CD4-positive, alpha-beta T cell treated with Interferon alpha-2 for 1 hour (primary cell): Measurements from ENCODE around the gene PIM2.

Experiments used
- DNase-seq, 2 donors: peaks; one replicate each; pipeline ENCODE4 v3.0.0-alpha.2; 2020 to 2022

The PIM2 gene

DNA sequence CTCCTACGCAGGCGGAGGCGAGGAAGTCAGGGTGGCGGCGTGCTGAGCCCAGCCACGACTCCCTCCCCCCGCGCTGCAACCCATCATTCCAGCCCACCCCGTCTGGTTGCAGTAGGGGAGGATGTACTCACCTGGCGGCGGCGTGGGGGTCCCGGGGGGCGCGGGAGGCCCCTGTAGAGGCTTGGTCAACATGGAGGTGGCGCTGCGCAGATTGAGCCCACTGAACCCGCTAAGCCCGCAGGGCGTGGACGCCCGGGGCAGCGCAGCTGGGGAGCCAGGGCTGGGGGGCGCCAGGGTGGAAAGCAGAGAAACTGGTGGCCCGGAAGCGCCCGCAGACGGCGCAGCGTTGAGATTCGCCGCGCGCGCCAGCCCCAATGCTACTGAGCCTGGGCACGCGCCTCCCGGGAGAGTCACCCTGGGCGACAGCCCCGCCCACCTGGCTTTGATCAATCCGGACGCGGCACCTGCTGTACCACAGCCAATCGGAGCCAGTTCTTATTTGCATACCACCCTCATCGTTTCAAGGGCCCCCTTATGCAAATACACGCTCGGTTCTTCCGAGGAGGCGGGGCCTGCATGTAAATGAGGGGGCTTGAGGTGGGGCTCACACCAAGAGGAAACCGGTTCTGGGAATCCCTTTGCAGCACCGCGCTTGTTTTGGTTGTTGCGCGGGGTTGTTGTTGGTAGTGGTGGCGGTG, at the start of gene PIM2:
Gene PIM2 (minus strand): TSS at position 382 of the 698 bp plus-strand sequence. CDS start 190 bp downstream, at position 192.
- peak; percentile 96 for DNase-seq

DNA sequence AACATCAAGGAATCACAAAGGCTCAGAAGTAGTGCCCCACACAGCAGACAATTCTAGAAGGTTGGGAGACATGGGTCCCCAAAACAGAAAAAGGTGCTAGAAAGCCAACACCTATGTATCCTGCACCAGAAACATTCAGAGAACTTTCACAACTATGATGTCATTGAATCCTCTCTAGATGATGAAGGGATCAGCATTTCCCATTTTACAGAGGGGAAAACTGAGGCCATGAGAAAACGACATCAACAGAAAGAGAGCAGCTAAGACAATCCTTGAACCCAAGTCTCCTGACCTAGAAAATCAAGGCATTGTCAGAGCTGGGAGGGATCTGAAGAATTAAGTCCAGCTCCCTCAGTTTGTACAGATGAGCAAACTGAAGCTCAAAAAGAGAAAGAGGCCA, 49.6 kb upstream of the PIM2 start:
- DNase-seq: no peak

DNA sequence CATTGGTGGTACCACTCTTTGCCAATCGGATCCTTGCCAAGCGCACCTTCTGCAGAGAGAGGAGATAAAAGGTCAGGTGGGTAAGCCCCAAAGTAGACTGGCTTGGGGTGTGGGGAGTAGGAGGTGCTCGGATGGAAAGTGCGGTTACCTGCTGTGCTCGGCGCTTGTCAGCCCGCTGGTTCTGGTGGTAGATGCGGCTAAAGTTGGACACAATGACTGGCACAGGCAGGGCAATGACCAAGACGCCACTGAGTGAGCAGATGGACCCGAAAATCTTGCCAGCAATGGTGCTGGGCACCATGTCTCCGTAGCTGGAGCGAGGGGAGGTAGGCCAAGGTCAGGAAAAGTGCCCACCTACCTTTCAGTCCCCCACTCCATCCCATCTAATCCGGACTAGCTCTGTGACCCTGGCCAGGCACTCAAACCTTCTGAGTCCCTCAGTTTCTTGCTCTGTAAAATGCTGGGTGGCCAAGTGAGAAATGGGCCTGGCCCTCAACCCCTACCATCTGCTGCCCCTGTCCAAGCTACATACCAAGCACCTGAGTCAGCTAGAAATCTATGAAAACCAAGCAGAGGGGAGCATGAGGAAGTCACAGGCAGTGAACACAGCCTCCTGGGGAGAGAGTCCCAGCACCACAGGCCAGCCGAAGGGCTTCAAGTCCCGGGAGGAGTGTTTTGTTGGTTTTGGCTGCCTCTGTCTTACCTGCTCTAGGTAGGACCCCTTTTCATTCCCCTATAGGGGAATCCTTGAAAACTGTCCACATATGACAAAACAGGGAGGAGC, 48.2 kb upstream of the PIM2 start:
- DNase-seq: no peak

DNA sequence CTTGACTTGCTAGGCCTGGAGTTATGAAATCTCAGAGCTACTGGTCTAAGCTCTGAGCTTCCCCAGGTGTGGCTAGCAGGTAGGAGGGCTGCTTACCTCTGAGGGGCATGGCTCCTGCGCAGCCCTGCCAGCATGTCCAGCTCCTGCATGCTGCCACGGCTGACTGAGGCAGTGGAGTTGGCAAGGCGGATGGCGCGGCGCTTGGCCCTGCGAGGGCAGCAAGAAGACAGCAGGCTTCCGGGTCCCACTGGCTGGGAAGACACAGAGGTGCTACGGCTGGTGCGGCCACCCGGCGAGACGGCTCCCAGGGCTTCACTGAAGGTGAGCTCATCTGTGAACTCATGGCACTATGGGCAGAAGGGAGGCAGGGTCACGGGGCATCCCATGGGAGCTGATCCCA, 47.1 kb upstream of the PIM2 start:
- no peak for DNase-seq

DNA sequence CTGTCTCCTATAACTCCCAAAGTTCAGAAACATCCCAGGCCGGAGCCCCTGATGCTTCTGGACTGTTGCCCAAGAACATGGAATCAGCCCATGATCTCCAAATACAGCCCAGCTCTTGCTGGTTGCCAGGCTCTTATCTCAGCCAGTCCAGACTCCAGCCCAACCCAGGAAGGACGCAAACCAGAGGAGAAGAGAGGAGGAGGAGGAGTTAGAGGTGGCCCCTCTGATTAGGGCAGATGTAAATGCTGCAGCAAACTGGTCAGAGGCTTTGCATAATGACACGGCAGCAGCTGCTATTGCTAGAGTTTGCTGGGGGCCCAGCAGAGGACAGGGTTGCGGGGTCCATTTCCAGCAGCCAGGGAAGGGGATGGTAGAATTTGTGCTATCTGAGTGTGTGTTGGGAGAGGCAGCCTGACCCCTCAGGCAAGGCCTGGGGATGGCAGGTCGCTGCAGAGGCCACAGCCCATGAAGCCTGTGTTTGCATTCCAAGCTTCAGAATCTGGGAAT, 42.8 kb upstream of the PIM2 start:
- no peak for DNase-seq

DNA sequence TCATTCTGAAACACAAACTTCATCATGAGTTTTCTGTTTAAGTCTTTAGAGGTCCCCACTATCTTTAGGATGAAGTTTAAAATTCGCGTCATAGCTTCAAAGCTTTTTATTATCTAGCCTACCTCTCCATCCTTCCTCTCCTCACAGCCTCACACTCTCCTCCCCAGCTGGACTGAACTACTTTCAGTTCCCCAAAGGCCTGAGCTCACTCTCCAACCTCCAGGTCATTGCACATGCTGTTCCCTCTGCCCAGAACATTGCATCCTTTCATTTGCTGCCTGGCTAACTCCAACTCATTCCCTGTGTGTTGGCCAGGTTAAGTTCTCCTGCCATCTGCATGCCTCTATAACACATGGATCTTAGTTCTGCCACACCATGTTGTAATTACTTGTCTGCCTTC, 41.5 kb upstream of the PIM2 start:
- DNase-seq: no peak

DNA sequence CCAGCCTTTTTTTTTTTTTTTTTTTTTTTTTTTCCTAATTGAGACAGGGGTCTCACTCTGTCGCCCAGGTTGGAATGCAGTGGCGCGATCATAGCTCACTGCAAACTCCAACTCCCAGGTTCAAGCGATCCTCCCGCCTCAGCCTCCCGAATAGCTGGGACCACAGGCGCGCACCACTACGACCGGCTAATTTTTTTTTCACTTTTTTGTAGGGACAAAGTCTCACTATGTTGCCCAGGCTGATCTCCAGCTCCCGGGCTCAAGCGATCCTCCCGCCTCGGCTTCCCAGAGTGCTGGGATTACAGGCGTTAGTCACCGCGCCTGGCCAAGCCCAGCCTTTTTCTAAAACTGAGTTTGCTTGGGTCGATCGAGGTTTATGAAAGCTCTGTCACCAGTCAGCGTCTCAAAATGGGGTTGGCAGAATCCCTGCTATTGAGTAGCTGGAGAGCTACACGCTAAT, 39.8 kb upstream of the PIM2 start:
- peak in 1 of 2 donors; percentile 44 for DNase-seq

DNA sequence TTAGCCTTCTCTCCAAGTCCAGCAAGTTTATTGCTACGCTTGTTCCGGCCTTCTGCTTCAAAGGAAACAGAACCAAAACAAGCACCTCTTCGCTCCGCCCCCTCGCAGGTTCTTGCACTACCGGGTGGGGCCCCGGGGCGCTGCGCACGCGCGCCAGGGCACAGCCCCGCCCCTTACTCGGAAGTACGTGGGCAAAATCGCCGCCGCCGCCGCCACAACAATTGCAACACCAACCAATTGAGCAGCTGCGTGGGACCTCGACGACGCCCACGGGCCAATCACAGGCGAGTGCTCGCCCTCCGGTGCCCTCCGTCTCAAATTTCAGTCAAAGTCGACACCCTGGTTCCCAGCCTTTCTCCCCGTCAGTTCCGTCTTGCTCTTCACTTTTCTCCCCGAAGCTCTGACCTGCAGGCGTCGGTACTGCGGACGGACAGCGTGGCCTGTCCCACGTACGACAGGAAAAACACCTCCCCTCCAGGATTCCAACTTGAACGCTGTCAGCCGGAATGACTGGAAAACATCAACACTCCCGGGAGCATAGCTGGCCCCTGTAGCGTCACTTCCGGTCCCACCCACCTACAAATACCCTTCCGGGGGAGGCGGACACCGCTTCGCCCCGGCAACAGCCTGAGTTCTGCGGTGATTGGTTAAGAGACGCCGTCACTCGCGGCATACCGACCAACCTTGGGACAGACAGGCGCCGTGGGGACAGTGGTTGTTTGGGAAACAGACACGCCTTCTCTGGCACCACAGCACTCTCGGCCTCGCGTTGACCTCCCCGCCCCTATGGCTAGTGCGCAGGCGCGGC, 39.2 kb upstream of the PIM2 start:
- peak; percentile 97 for DNase-seq

DNA sequence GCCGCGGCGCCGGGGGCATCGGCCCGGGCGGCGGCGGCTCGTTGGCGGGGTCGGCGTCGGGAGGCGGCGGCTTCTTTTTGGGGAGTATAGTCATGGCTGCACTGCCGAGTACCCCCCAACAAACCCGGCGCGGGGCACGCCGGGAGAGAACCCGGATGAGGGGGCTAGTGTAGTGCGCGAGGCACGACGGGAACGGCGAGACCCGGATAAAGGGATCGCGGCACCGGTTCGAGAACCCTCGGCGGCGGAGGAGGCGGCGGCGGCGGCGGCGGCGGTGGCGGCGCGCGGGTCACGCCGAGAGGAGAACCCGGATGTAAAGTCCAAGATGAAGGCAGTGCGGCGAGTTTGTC, 38.6 kb upstream of the PIM2 start, which contains the start of gene OTUD5:
Gene OTUD5 (minus strand): TSS at position 131 of the 350 bp plus-strand sequence. CDS start 37 bp downstream, at position 94.
- peak; percentile 82 to 85 for DNase-seq

DNA sequence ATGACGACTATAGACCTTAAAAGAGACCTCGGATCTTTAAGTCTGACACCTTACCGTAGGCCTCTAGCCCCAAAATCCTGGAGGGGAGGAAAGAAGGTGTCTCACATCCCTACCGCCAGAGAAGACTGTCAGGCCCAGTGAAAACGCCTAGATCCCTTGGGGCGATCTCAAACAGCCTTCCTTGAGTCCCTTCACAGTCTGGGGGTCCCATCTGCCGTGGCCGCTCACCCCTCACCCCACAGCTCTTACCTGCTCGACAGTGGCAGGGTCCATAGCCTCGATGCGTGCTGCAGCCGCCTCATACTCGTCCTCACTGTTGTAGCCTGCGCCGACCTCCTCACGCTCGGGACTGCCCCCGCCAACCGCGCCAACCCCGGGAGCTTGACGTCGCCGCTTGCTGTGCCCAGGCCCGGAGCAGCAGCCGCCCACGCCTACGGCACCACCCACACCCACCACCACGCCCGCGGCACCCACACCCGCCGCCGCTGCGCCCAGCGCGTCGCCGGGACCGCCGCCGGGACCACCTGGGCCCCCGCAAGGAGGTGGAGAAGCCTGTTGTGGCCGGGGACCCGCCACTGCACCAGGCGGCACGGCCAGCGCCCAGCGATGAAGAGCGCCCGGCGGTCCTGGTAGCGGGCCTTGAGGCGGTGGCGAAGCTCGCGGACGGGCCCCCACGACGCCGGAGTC, 38.0 kb upstream of the PIM2 start:
- DNase-seq: peak; percentile 63 to 65

DNA sequence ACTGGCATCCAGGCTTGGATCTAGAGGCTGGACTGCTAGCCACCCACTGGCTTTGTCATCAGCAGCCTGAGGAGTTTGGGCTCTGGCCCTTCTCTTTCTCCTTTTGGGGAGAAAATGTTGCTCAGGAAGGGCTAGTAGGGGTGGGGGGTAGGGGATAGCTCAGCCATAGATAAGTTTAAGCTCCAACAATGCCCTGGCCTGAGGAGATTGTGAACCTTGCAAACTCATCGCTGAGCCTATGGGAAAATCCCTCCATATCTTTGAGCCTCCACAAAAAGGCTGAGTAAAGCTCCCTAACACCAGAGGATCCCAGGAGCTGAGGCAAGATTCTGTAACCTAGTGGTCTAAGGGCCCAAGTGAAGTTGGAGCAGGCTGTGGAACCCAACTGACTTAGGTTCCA, 29.8 kb upstream of the PIM2 start:
- DNase-seq: no peak

DNA sequence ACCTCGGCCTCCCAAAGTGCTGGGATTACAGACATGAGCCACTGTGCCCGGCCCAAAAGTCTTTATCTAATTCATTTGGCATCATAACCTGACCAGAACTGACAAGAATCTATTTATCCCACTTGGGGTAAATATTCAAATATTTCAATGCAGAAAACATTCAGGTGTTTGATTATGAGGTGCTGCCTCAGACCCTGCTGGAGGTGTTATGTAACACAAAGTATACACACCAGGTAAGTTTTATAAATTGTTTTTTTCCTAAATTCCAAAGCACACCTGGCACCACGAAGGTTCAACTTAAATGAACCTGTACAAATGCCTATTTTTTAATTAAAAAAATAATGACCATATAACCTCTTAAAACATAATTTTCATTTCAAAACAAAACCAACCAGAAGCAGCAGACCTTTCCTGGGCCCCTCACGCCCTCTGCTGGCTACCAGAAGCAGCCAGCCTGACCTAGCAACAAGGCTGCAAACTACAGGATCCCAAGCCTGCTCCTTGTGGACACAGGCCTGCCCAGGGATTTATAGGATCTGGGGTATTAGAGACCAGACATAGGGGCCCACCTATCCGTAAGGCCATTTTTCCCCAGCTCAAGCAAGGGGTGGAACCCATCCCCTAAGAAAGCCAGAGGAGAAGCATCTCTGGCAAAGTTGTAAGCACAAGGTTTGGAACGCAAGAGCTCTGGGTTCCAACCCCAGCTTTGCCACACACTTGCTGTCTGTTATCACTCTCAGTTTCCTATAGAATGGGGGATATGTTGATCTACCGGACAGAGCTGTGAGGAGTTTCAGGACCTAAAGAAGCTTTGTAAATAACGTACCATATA, 26.9 kb upstream of the PIM2 start:
- DNase-seq: peak; percentile 60 to 69

DNA sequence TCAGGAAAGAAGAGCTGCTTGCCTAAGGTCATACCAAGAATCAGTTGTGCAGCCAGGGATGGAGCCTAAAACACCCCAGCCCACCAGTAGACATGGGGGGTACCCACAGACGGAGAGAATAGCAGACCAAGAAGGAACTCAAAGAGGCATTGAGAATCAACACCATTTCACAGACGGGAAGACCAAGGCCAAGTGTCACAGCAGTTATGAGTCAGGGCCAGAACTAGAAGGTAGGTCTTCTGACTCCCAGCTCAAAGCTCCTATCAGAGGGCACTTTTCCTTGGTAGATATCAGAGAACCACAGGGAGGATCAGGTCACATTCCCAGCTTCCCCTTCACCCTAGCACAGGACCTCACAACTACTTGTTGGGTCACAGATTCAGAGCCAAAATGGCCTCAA, 24.1 kb upstream of the PIM2 start:
- DNase-seq: no peak

DNA sequence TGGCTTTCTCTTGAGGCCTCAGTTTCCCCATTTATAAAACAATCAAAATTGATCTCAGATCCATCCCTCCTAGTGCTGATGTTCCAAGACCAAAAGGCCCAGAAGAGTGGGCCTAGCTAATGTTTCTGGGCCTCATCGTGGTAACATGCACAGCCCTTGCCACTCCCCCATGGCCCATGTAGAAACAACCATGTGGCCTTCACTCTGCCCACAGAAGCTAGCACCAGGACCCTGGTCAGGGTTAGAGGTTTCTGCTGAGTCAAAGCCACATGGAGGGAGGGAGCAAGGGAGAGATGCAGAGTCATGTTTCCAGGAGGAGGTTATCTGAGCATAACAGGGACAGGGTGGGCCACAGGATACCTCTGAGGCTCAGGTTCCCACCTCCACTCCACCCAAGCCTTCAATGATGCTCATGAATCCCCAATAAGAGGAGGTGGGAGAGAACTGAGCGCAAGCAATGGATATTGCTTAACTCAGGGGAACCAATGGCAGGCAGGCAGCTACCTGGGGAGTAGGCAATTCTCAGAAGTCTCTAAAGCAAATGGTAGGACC, 21.7 kb upstream of the PIM2 start:
- DNase-seq: peak in 1 of 2 donors; percentile 30

DNA sequence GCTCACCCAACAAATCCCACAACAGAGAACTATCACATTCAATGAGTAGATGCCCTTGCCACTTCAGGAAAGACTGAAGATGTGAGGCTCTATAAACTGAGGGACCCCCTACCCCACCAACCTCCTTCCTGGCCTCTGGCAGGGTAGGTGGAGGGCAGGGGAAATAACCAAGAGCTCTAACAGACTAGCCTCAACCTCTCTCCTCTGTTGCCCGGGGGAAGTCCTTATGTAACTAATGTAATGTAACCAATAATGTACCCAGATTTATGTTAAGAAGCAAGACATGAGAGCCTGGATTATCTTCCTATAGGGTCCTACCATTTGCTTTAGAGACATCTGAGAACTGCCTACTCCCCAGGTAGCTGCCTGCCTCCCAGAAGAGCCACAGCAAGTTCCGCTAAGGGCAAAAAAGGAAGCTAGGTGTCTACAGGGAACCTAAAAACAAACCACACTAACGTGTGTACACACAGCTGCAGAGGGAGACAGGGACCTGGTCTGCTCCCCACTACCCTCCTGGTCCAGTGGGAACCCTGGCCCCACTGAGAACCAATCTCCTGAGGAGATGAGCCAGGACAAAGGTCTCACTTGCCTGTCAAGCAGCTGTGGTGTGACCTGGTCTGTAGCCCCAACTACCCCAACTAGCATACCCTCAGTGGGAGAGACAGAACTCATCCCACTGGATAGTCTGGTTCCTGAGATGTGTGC, 20.9 kb upstream of the PIM2 start:
- peak; percentile 68 to 71 for DNase-seq

DNA sequence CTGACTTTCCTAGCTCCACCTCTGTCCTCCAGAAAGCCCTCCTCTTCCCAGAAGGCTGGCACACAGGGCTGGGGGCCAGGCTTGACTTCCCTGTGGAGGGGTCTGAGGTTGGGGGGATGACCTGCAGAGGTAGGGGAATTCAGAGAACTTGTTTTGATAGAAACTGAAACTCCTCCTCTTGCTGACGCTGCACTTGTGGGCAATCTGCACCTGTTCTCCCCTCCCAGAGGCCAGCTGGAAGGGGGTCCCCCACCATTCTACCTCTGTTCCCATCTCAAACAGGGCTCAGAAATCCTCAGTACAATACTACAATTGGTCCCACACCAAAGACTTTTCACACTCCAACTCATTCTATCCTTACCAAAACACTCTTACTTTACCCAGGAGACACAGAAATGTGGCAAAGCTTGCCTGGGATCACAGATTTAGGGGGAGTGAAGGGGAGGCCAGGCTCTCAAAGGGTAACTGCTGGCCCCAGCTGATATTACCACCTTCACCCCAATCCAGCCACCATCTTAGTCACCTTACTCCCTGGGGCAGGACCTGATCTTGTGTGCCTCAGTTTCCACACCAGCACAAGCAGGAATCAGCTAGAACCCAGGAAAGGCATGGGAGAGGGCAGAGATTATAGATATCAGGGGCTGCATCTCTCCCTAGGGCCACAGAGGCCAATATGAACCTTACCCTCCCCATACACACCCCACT, 20.0 kb upstream of the PIM2 start:
- peak; percentile 93 to 94 for DNase-seq

DNA sequence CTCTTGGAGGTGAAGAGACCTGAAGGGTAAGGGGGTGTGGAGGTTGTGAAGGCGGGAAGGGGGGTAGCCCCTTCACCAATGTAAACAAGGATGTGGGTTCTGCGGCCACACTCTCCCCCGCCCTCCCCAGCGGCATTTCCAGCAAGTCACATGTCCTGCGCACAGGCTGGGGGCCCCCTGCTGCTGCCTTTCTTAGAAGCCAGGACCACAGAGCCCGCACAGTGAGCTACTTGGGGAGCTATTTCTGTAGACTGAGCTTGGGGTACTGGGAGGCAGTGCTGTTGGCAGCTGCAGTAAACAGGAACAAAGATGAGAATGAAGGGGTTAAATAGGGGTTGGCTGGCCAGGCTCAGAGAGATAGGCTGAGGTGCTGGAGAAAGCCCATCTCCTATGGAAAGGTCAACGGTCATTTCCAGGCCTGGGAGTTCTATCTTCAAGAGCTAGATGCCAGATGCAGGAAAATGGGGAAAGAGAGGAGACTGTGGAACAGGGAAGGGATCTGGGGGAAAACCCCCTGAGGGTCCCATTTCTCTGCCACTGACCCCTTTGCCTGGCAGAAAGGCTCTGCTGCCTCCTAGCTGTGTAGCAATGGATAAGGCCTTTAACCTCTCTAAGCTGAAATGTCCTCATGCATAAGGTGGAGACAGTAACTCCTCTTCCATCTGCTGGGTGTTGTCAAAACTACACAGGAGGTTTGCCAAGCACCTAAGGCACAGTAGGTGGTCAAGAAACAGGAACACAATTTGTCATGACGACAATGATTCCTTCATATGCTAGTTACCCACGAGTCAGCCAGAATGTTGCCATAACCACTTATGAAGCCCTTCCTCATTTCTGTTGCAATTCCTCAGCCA, 18.5 kb upstream of the PIM2 start:
- peak; percentile 95 to 96 for DNase-seq

DNA sequence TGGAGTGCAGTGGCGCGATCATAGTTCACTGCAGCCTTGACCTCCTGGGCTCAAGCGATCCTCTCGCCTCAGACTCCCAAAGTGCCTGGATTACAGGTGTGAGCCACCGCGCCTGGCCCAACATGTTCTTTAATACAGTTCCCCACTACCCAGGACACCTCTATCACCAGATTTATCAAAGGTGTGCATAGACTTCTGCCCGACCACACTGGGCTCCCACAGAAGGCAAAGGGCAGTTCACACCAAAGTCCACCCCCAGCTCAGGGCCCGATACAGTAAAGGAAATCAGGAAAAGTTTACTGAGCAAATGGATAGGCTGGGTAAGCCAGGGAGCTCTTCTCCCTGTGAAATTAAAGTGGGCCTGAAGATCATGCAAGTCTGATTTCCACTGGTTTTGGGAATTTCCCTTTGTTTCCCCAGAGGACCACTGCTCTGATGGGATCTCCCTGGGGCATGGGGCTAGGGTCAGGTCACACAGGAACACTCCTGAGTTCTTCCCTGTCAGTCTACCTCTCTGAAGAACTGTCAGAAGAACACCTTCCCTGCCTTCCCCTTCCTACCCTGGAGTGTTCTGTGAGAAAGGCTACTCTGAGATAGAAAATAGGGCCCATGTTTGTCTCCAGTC, 17.7 kb upstream of the PIM2 start:
- DNase-seq: no peak

DNA sequence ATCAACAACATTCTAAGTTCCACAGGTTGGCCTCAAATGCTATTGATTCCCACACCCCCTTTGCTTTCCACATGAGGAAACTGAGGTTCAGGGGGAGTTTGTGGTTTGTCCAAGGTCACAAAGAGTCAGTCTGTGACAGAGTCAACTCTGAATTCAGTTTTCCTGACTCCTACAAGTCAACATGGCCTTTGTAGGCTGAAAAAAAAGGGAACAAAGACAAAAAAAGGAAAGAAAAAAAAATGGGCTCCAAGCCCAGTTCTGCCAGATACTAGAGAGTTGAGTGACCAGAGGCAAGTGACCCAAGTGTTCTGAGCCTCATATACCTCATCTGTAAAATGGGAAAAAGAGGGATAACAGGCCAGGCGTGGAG, 16.5 kb upstream of the PIM2 start:
- no peak for DNase-seq
